Hepatocyte (in vitro differentiated cells): ENCODE results near the gene MYH7.

Source experiments
- CTCF ChIP-seq: fragments of 200-600 bp; sonication (generic); IDR thresholded peaks from 2 replicates; pipeline ENCODE4 v1.5.1; 2016; ENCODE audit warnings: antibody characterized with exemption, mild to moderate bottlenecking; ENCODE audit not compliant: poor library complexity
- EZH2 ChIP-seq: fragments of 200-600 bp; sonication (generic); IDR thresholded peaks from 2 replicates; pipeline ENCODE4 v1.6.1; 2016; ENCODE audit warnings: antibody characterized with exemption, mild to moderate bottlenecking, borderline replicate concordance
- EZH2phosphoT487 ChIP-seq: fragments of 200-600 bp; sonication (generic); IDR thresholded peaks from one replicate; pipeline ENCODE4 v1.6.1; 2018; ENCODE audit warnings: antibody characterized with exemption, mild to moderate bottlenecking, low read depth, moderate library complexity; ENCODE audit not compliant: unreplicated experiment, severe bottlenecking

GRCh38 chr14:23433457-23433856 lies 2.0 kb downstream of the MYH7 start:
- TF ChIP-seq CTCF, result no peak
- no peak for TF ChIP-seq EZH2
- TF ChIP-seq EZH2phosphoT487, result no peak
